ENCODE results near the gene DOK5.

GRCh38 chr20:54620611-54621010 is 145.2 kb downstream of the DOK5 start:
- TF ChIP-seq CTCF (IDR thresholded peaks at IDR 0.05) (no peak), POLR2A (IDR thresholded peaks at IDR 0.05) (no peak)

Data from adrenal gland (tissue), 5 donors.